ENCODE measurements around the gene KAZN.

KAZN gene

GRCh38 chr1:14598498-14599182 is at the start of gene KAZN:
KAZN (plus strand) TSS chr1:14598685.
- no peak for TF ChIP-seq CTCF (IDR thresholded peaks at IDR 0.05; ENCODE audit: low read length, missing control alignments)
- H3K4me3 ChIP-seq (replicated peaks; ENCODE audit: low read depth, low read length): no peak within 1 kb of the TSS
- DNase-seq (ENCODE audit: low read depth): no peak

GRCh38 chr1:14549897-14550620 is 48.4 kb upstream of the KAZN start:
- H3K4me3 ChIP-seq (replicated peaks; ENCODE audit: low read depth, low read length): no peak overlapping the region
- no peak for DNase-seq (ENCODE audit: low read depth)
- no peak for TF ChIP-seq CTCF (IDR thresholded peaks at IDR 0.05; ENCODE audit: low read length, missing control alignments)

GRCh38 chr1:14551386-14551785 is 47.1 kb upstream of the KAZN start:
- no peak for DNase-seq (ENCODE audit: low read depth)
- no peak overlapping the region for H3K4me3 ChIP-seq (replicated peaks; ENCODE audit: low read depth, low read length)
- no peak for TF ChIP-seq CTCF (IDR thresholded peaks at IDR 0.05; ENCODE audit: low read length, missing control alignments)

- TF ChIP-seq CTCF (IDR thresholded peaks at IDR 0.05; ENCODE audit: low read length, missing control alignments): no peak
- DNase-seq (ENCODE audit: low read depth): no peak
- no peak overlapping the region for H3K4me3 ChIP-seq (replicated peaks; ENCODE audit: low read depth, low read length)
Measured at GRCh38 chr1:14552246-14552965, 46.1 kb upstream of the KAZN start.

GRCh38 chr1:14553711-14554110 is 44.8 kb upstream of the KAZN start:
- TF ChIP-seq CTCF (IDR thresholded peaks at IDR 0.05; ENCODE audit: low read length, missing control alignments): no peak
- H3K4me3 ChIP-seq (replicated peaks; ENCODE audit: low read depth, low read length): no peak overlapping the region
- DNase-seq (ENCODE audit: low read depth): no peak

- no peak for DNase-seq (ENCODE audit: low read depth)
- H3K4me3 ChIP-seq (replicated peaks; ENCODE audit: low read depth, low read length): no peak overlapping the region
- no peak for TF ChIP-seq CTCF (IDR thresholded peaks at IDR 0.05; ENCODE audit: low read length, missing control alignments)
Measured at GRCh38 chr1:14555091-14555490, 43.4 kb upstream of the KAZN start.

All from fibroblast of pulmonary artery (primary cell).